ENCODE data around the gene PRKAG1.

GRCh38 chr12:48966177-48966895 is 52.2 kb downstream of the PRKAG1 start:
- TF ChIP-seq CTCF (IDR thresholded peaks at IDR 0.05) (no peak), POLR2A (IDR thresholded peaks at IDR 0.05) (no peak)
